Caco-2 (cell line): Measurements from ENCODE around the gene ALX4. TPM values are rescaled to one million over a fixed set of nuclear protein-coding genes. Genes with fewer than 3 reads are reported as not detected.

ENCODE experiments used
- BruUV-seq: library from RNA; stranded (reverse); fragments of 400-500 nt; replicated peaks from 2 replicates; lab custom pipeline; 2021; lab: Mats Ljungman, UMichigan
- CTCF ChIA-PET: fragments of 300-600 bp; sonication (Branson Sonifier 250); formaldehyde crosslinking; loops from one replicate; lab custom pipeline; 2022; ENCODE audit warnings: antibody characterized with exemption; lab: Charles Lee
- POLR2A ChIA-PET: fragments of 300-600 bp; sonication (Branson Sonifier 250); formaldehyde crosslinking; loops from one replicate; lab custom pipeline; 2022; ENCODE audit warnings: antibody characterized with exemption; lab: Charles Lee
- DNase-seq, 2 experiments: peaks; one replicate each; pipeline versions ENCODE4 v3.0.0 to v3.0.0-alpha.2; 2020 to 2022
- H3K27me3 ChIP-seq: replicated peaks from 2 replicates; pipeline ENCODE4 v1.6.0; 2011; ENCODE audit warnings: low read length; ENCODE audit not compliant: control insufficient read depth, insufficient read depth
- H3K36me3 ChIP-seq: 2 replicates; pipeline ENCODE4 v1.5.1; 2011; ENCODE audit warnings: low read length; ENCODE audit not compliant: control insufficient read depth, insufficient read depth
- H3K4me1 ChIP-seq: fragments of 250-450 bp; sonication (Bioruptor Pico); 2 replicates; pipeline ENCODE4 v1.5.1; 2020; ENCODE audit warnings: mild to moderate bottlenecking
- H3K4me3 ChIP-seq: 2 replicates; pipeline ENCODE4 v1.5.1; 2011; ENCODE audit warnings: low read depth, mild to moderate bottlenecking, control low read depth, low read length
- H3K9me3 ChIP-seq: fragments of 250-450 bp; sonication (Bioruptor Pico); 2 replicates; pipeline ENCODE4 v1.5.1; 2020; ENCODE audit warnings: mild to moderate bottlenecking, moderate library complexity
- H3K27ac Mint-ChIP-seq: one replicate; pipeline ENCODE4 v1.8.0; 2022; ENCODE audit warnings: mixed read lengths; ENCODE audit not compliant: unreplicated experiment
- H3K27me3 Mint-ChIP-seq: one replicate; pipeline ENCODE4 v1.8.0; 2022; ENCODE audit warnings: mixed read lengths; ENCODE audit not compliant: insufficient read depth, unreplicated experiment
- H3K36me3 Mint-ChIP-seq: one replicate; pipeline ENCODE4 v1.8.0; 2022; ENCODE audit warnings: mild to moderate bottlenecking, mixed read lengths; ENCODE audit not compliant: insufficient read depth, unreplicated experiment
- H3K4me1 Mint-ChIP-seq: one replicate; pipeline ENCODE4 v1.8.0; 2022; ENCODE audit warnings: low read depth, mixed read lengths; ENCODE audit not compliant: unreplicated experiment
- H3K4me3 Mint-ChIP-seq: one replicate; pipeline ENCODE4 v1.8.0; 2022; ENCODE audit warnings: mild to moderate bottlenecking, moderate library complexity, mixed read lengths; ENCODE audit not compliant: unreplicated experiment
- H3K9me3 Mint-ChIP-seq: one replicate; pipeline ENCODE4 v1.8.0; 2022; ENCODE audit warnings: mixed read lengths; ENCODE audit not compliant: unreplicated experiment
- intact Hi-C: fragments of 100-400 bp; cut with micrococcal nuclease; formaldehyde crosslinking; loops from one replicate; pipeline ENCODE4 v1.10.0; 2022; ENCODE audit not compliant: unreplicated experiment
- total RNA-seq: library from RNA; stranded (reverse); gene quantifications from 2 replicates; pipeline ENCODE4 v1.2.3, GENCODE V29; 2022
- TF ChIP-seq, protein P1 (sequence below), 2 experiments: fragments of 200-600 bp in 1 of 2; IDR thresholded peaks; 1 replicate in 1 of 2; 2 replicates in 1 of 2; pipeline versions ENCODE4 v1.5.1 to v1.8.0; 2011 to 2022; ENCODE audit warnings: antibody characterized with exemption in 1 of 2, control low read depth in 1 of 2, inconsistent platforms in 1 of 2, low read depth in 1 of 2, low read length in 1 of 2, mild to moderate bottlenecking in 1 of 2, moderate library complexity in 1 of 2; ENCODE audit not compliant: insufficient read depth in 1 of 2, severe bottlenecking in 1 of 2, unreplicated experiment in 1 of 2

The ALX4 gene
- total RNA-seq, 1 experiment from 2014 or later = 0.05 TPM

DNA sequence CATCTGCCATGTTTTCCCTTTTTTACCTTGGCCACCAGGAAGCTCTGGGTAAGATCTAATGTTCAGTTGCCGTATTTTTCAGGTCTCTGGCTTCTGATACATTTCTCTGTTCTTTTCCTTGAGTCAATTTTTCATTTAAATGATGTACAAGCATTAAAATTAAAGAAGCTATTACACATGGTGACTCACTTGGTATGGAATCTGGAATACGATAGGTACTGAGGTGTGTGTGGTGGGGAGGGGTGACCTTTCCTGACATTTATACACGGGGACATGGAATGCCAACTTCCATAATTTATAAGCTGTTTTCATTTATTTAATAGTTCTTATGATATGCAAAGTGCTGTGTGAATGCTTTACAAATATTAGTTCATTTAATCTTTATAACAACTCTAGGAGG, 47.8 kb upstream of the ALX4 start:
- DNase-seq = no peak
- Histone ChIP-seq H3K4me3 (no peak overlapping the region), H3K9me3 (no peaks in the 10 kb centered on the region), H3K4me1 (no peaks in the 10 kb centered on the region), H3K36me3 (no peaks in the 10 kb centered on the region), H3K27me3 (no peaks in the 10 kb centered on the region)
- Mint-ChIP-seq H3K27ac (no peak overlapping the region), H3K36me3 (no peaks in the 10 kb centered on the region), H3K27me3 (peaks cover 11% of the 10 kb centered on the region), H3K4me1 (no peaks in the 10 kb centered on the region), H3K4me3 (no peak overlapping the region), H3K9me3 (no peaks in the 10 kb centered on the region)
- CTCF ChIA-PET = no interaction called here
- BruUV-seq = no TSS peak
- TF ChIP-seq, protein P1, sequence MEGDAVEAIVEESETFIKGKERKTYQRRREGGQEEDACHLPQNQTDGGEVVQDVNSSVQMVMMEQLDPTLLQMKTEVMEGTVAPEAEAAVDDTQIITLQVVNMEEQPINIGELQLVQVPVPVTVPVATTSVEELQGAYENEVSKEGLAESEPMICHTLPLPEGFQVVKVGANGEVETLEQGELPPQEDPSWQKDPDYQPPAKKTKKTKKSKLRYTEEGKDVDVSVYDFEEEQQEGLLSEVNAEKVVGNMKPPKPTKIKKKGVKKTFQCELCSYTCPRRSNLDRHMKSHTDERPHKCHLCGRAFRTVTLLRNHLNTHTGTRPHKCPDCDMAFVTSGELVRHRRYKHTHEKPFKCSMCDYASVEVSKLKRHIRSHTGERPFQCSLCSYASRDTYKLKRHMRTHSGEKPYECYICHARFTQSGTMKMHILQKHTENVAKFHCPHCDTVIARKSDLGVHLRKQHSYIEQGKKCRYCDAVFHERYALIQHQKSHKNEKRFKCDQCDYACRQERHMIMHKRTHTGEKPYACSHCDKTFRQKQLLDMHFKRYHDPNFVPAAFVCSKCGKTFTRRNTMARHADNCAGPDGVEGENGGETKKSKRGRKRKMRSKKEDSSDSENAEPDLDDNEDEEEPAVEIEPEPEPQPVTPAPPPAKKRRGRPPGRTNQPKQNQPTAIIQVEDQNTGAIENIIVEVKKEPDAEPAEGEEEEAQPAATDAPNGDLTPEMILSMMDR (IDR thresholded peaks at IDR 0.05; ENCODE audit: insufficient read depth in 1 of 2, low read depth in 1 of 2, low read length in 1 of 2, severe bottlenecking in 1 of 2, unreplicated experiment in 1 of 2) = no peak
- intact Hi-C loops = no loop called here
- POLR2A ChIA-PET = no interaction called here

- H3K9me3 Mint-ChIP-seq = no peaks in the 10 kb centered on the region
- Histone ChIP-seq H3K27me3 (no peaks in the 10 kb centered on the region), H3K4me1 (no peaks in the 10 kb centered on the region), H3K4me3 (no peak overlapping the region), H3K36me3 (no peaks in the 10 kb centered on the region), H3K9me3 (no peaks in the 10 kb centered on the region)
- no peaks in the 10 kb centered on the region for H3K4me1 Mint-ChIP-seq
- intact Hi-C loops = no loop called here
- DNase-seq = no peak
- POLR2A ChIA-PET = no interaction called here
- TF ChIP-seq, protein P1 (IDR thresholded peaks at IDR 0.05; ENCODE audit: insufficient read depth in 1 of 2, low read depth in 1 of 2, low read length in 1 of 2, severe bottlenecking in 1 of 2, unreplicated experiment in 1 of 2) = no peak
- CTCF ChIA-PET = no interaction called here
- BruUV-seq = no TSS peak
- no peak overlapping the region for H3K27ac Mint-ChIP-seq
- no peaks in the 10 kb centered on the region for H3K36me3 Mint-ChIP-seq
- no peak overlapping the region for H3K4me3 Mint-ChIP-seq
- peaks cover 11% of the 10 kb centered on the region for H3K27me3 Mint-ChIP-seq
Measured at GRCh38 chr11:44356351-44356750, 46.4 kb upstream of the ALX4 start.

DNA sequence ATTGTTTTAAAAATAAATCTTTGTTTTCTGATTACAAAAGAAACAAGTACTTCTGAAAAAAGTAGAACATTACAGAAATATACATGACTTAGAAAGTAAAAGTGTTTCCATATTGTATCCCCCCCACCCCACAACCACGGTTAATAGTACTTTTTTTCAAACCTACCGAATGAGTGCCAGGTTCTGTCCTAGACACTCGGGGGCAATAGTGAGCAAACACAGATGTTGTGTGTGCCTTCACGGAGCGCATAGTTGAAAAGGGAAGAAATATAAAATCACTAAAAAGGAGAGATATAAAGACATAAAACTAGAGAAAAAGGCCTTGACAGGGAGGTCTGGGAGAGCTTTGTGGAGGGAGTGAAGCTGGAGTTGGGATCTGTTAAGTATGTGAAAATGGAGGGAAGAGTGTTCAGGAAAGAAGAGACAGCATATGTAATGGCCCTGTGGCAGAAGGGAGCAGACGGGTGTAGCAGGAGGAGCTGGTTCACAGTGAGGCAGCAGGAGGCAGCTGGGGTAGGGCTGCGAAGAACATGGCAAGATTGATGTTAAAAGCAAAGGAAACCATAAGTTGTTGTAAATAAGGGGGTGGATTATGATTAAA, 42.1 kb upstream of the ALX4 start:
- no peaks in the 10 kb centered on the region for H3K9me3 ChIP-seq
- no peaks in the 10 kb centered on the region for H3K36me3 Mint-ChIP-seq
- no peaks in the 10 kb centered on the region for H3K27me3 ChIP-seq
- intact Hi-C loops = no loop called here
- CTCF ChIA-PET = no interaction called here
- H3K4me1 ChIP-seq = no peaks in the 10 kb centered on the region
- no peaks in the 10 kb centered on the region for H3K36me3 ChIP-seq
- peaks cover 5% of the 10 kb centered on the region for H3K27me3 Mint-ChIP-seq
- no peak for DNase-seq
- H3K4me3 Mint-ChIP-seq = no peak overlapping the region
- H3K4me1 Mint-ChIP-seq = no peaks in the 10 kb centered on the region
- no peak overlapping the region for H3K27ac Mint-ChIP-seq
- no peaks in the 10 kb centered on the region for H3K9me3 Mint-ChIP-seq
- no TSS peak for BruUV-seq
- no peak overlapping the region for H3K4me3 ChIP-seq
- TF ChIP-seq, protein P1 (IDR thresholded peaks at IDR 0.05; ENCODE audit: insufficient read depth in 1 of 2, low read depth in 1 of 2, low read length in 1 of 2, severe bottlenecking in 1 of 2, unreplicated experiment in 1 of 2) = no peak
- POLR2A ChIA-PET = no interaction called here
